ENCODE measurements around the gene KCNIP2. TPM values are rescaled to one million over a fixed set of nuclear protein-coding genes. Genes with fewer than 3 reads are reported as not detected.
A peak's percentile ranks its signal among the peaks of the same experiment; 100 is the strongest.

The KCNIP2 gene
- total and polyA plus RNA-seq, 2 of the 13 experiments (the other 11 are each of a cell fraction or from before 2014, with no cell fraction given): 0.42 to 0.70 TPM

DNA sequence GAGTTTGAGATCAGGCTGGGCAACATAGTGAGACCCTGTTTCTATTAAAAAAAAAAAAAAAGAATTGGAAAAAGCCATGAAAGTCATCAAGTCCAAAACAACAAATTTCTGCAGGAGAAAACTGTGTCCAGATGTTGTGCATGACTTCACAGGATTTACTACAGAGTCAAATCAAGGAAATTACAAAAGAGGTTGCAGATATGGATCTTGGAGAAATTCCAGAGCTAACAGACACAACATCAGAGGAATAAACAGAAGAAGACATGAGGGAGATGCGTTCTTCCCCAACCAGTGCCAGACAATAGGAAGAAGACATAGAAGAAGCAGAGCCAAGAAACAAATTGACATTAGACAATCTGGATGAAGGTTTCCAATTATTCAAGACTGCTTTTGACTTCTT lies 24.3 kb upstream of the KCNIP2 start:
- no peak overlapping the region for H3K4me3 ChIP-seq (replicated peaks in 1 of 3; ENCODE audit: insufficient read depth in 1 of 3, low read depth in 2 of 3, low read length in 3 of 3)
- POLR2A ChIA-PET: no interaction called here
- intact Hi-C loops (cut with micrococcal nuclease; ENCODE audit: unreplicated experiment): no loop called here
- no peaks in the 10 kb centered on the region for H3K9me3 ChIP-seq (ENCODE audit: low read length)
- H3K4me2 ChIP-seq (ENCODE audit: low read depth, low read length): no peak overlapping the region
- BruUV-seq (replicated peaks): no TSS peak
- H3K27me3 ChIP-seq (ENCODE audit: control insufficient read depth in 1 of 2, insufficient read depth in 2 of 2, low read length in 2 of 2): no peaks in the 10 kb centered on the region; a peak in 1 of 5 replicates
- DNase-seq (ENCODE audit: low spot score) (no peak), FAIRE-seq (no peak), ATAC-seq (no peak)
- in situ Hi-C loops (cut with HindIII; ENCODE audit: extremely low pct_ligation_motif_present, low pct_unique_long_range_greater_than_20kb): no loop called here
- H2AFZ ChIP-seq (ENCODE audit: low read length): no peak overlapping the region
- 96% methylated on average over 1 of the region's 1 CpG for WGBS (ENCODE audit: low lambda C conversion rate)
- H3K27ac ChIP-seq (ENCODE audit: extremely low read length, insufficient read depth, low read length): no peak overlapping the region
- H3K4me1 ChIP-seq (ENCODE audit: insufficient read depth, low read length): no peaks in the 10 kb centered on the region
- no peaks in the 10 kb centered on the region; a peak in 1 of 5 replicates for H3K36me3 ChIP-seq (replicated peaks in 1 of 2; ENCODE audit: control insufficient read depth in 1 of 2, insufficient read depth in 2 of 2, low read length in 2 of 2)
- H3K9ac ChIP-seq (ENCODE audit: insufficient read depth, low read depth, low read length): no peak overlapping the region
- H3K79me2 ChIP-seq (ENCODE audit: insufficient read depth, low read length): no peaks in the 10 kb centered on the region
- CTCF ChIA-PET (ENCODE audit: low intra/inter-chr PET ratio, low total read pairs): no interaction called here
- TF ChIP-seq RNF2 (conservative IDR thresholded peaks at IDR 0.05; ENCODE audit: low read depth) (no peak), SALL1 (CRISPR knock-in tag; IDR thresholded peaks at IDR 0.05) (no peak)
- no peaks in the 10 kb centered on the region for H4K20me1 ChIP-seq (ENCODE audit: insufficient read depth, low read length)

DNA sequence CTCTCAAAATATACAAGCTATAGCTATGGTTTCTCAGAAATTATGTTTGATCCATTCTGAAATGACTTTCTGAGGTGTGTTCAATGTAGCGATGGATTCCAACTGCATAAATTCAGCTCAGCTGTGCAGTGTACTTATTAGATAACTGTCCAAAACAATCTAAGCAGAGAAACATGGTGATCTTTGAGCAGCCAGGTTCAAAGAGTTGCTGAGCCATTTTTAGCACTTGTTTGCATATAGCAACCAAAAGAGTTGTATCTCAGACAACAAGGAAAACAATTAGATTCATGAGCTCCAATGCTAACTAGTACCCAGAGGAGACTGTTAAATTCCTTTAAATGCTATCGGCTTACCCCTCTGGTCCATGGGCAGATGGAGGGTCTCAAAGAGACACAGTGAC lies 15.9 kb upstream of the KCNIP2 start:
- ChIA-PET POLR2A (no interaction called here), CTCF (ENCODE audit: low intra/inter-chr PET ratio, low total read pairs) (no interaction called here)
- Histone ChIP-seq H3K27ac (ENCODE audit: extremely low read length, insufficient read depth, low read length) (no peak overlapping the region), H3K4me2 (ENCODE audit: low read depth, low read length) (no peak overlapping the region), H3K4me1 (ENCODE audit: insufficient read depth, low read length) (peaks cover 6% of the 10 kb centered on the region; the same call in 1 of the 2 replicates), H3K4me3 (replicated peaks in 1 of 3; ENCODE audit: insufficient read depth in 1 of 3, low read depth in 2 of 3, low read length in 3 of 3) (no peak overlapping the region), H3K9ac (ENCODE audit: insufficient read depth, low read depth, low read length) (no peak overlapping the region), H2AFZ (ENCODE audit: low read length) (no peak overlapping the region), H3K27me3 (ENCODE audit: control insufficient read depth in 1 of 2, insufficient read depth in 2 of 2, low read length in 2 of 2) (no peaks in the 10 kb centered on the region), H4K20me1 (ENCODE audit: insufficient read depth, low read length) (no peaks in the 10 kb centered on the region), H3K9me3 (ENCODE audit: low read length) (no peaks in the 10 kb centered on the region), H3K79me2 (ENCODE audit: insufficient read depth, low read length) (no peaks in the 10 kb centered on the region), H3K36me3 (replicated peaks in 1 of 2; ENCODE audit: control insufficient read depth in 1 of 2, insufficient read depth in 2 of 2, low read length in 2 of 2) (no peaks in the 10 kb centered on the region)
- in situ Hi-C loops (cut with HindIII; ENCODE audit: extremely low pct_ligation_motif_present, low pct_unique_long_range_greater_than_20kb) (no loop called here), intact Hi-C loops (cut with micrococcal nuclease; ENCODE audit: unreplicated experiment) (no loop called here)
- FAIRE-seq: no peak
- 95% methylated on average over 2 of the region's 2 CpGs for WGBS (ENCODE audit: low lambda C conversion rate)
- TF ChIP-seq NFE2L1 (CRISPR knock-in tag; IDR thresholded peaks at IDR 0.05; ENCODE audit: borderline replicate concordance): no peak
- no peak for TF ChIP-seq FOXP1 (IDR thresholded peaks at IDR 0.05)
- peak; percentile 33; the same call in 1 of the 2 replicates for TF ChIP-seq FOXP1 (CRISPR knock-in tag; IDR thresholded peaks at IDR 0.05)
- no TSS peak for BruUV-seq (replicated peaks)
- no peak for DNase-seq (ENCODE audit: low spot score)
- peak; percentile 46; the same call in 2 of the 3 replicates for ATAC-seq
